ENCODE data around the gene MYMX.

The MYMX gene

DNA sequence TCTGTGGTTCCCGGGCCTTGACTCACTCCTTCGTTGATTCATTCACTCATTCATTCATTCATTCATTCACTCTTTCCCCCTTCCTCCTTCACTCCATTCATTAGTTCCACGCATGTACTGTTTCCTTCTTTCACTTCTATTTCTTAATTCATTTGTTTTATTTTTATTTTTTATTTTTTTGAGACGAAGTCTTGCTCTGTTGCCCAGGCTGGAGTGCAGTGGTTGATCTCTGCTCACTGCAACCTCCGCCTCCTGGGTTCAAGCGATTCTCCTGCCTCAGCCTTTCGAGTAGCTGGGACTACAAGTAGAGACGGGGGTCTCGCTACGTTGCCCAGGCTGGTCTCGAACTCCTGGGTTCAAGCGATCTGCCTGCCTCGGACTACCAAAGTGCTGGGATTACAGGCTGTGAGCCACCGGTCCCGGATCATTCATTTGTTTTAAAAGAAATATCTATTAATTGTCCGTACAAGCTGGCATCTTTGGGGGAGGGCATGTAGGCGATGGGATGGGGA is 49.1 kb downstream of the MYMX start:
- no peak for DNase-seq

DNA sequence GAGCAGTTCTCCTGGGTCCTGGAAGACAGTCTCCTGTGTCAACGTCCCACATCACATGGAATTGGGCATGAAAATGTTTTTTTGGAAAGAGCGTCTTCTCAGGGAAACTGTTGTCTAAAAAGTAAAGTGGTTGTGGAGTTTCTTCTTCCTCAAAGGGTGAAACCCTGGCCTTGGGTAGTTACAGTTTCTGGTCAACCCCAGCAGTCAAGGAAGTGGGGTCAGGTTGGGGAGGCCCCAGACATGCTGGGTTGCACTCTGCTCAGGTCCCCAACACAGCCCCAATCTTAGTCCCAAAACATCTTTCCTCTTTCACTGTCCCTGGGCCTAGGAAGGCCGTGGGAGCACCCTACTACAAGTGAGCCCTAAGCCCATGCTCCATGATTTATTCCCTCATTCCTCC is 49.6 kb downstream of the MYMX start:
- DNase-seq = no peak

DNA sequence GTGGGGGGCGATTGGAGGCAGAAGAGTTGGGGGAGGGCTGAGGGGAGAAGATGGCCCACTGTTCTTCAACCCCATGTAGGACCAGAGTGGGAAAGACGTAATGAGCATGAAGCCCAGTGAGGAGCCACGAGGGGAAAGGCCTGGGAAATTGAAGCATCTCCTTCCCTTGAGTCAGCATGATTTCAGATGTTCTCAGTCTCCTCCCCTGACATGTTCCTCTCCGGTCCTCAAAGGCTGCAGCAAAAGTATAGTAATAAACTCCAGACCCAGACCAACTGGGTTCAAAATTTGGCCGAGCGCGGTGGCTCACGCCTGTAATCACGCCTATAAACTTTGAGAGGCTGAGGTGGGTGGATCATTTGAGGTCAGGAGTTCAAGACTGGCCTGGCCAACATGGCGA is 50.5 kb downstream of the MYMX start:
- no peak for DNase-seq

All from stimulated activated naive CD4-positive, alpha-beta T cell (primary cell).